Heart right ventricle (tissue), 16 donors: ENCODE measurements around the gene REEP1. TPM values are rescaled to one million over a fixed set of nuclear protein-coding genes. Genes with fewer than 3 reads are reported as not detected.
A peak's percentile ranks its signal among the peaks of the same experiment; 100 is the strongest.
"Not testable (repeated sequence)": the region's sequence is repeated elsewhere in the genome, so short reads cannot be mapped to it uniquely, and the experiment has no call there.

Experiments used
- ATAC-seq, 8 donors: fragments of 200-7000 bp; cut with Tn5 transposase; one replicate each; pipeline ENCODE4 v1.9.1; 2020; ENCODE audit warnings: mild to moderate bottlenecking in 8 of 8, moderate library complexity in 8 of 8, moderate number of reproducible peaks in 1 of 8
- DNase-seq, 2 donors: peaks; one replicate each; pipeline ENCODE4 v3.0.0-alpha.2; 2020
- H3K27ac ChIP-seq, 10 donors: fragments of 200-600 bp; sonication (generic) in 2 of 10; one replicate each; pipeline versions ENCODE4 v1.5.0 to v1.8.0; 2020 to 2022; ENCODE audit warnings: mild to moderate bottlenecking in 3 of 10
- H3K27me3 ChIP-seq, 7 donors: fragments of 200-600 bp; one replicate each; pipeline ENCODE4 v1.8.0; 2021 to 2022; ENCODE audit warnings: mild to moderate bottlenecking in 2 of 7
- H3K36me3 ChIP-seq, 9 donors: fragments of 200-600 bp; sonication (generic) in 1 of 9; one replicate each; pipeline versions ENCODE4 v1.5.0 to v1.8.0; 2020 to 2022; ENCODE audit warnings: mild to moderate bottlenecking in 2 of 9
- H3K4me1 ChIP-seq, 9 donors: fragments of 200-600 bp; sonication (generic) in 1 of 9; one replicate each; pipeline versions ENCODE4 v1.5.0 to v1.8.0; 2020 to 2022; ENCODE audit warnings: mild to moderate bottlenecking in 4 of 9
- H3K4me3 ChIP-seq, 10 donors: fragments of 200-600 bp; sonication (generic) in 2 of 10; one replicate each; pipeline versions ENCODE4 v1.5.0 to v1.8.0; 2020 to 2022; ENCODE audit warnings: mild to moderate bottlenecking in 7 of 10, moderate library complexity in 2 of 10
- H3K9me3 ChIP-seq, 11 donors: fragments of 200-600 bp in 10 of 11; sonication (generic) in 2 of 11; one replicate each; pipeline versions ENCODE4 v1.5.0 to v1.8.0; 2013 to 2022; ENCODE audit warnings: mild to moderate bottlenecking in 2 of 11, control low read depth in 1 of 11, moderate library complexity in 1 of 11
- CTCF ChIP-seq, 9 donors: fragments of 200-600 bp; sonication (generic) in 2 of 9; IDR thresholded peaks; one replicate each; pipeline versions ENCODE4 v1.5.0 to v1.8.0; 2021 to 2022; ENCODE audit warnings: antibody characterized with exemption in 9 of 9, mild to moderate bottlenecking in 5 of 9, moderate library complexity in 1 of 9
- WGBS, 2 donors: extraction: QIAGEN DNeasy Blood & Tissue Kit; methylation state at CpG; one replicate each; pipeline ENCODE4 v1.1.7; 2013; ENCODE audit warnings: inconsistent platforms in 1 of 2; 5-methylcytosine and 5-hydroxymethylcytosine counted together
- intact Hi-C, 10 donors: fragments of 100-400 bp; cut with DNase I; formaldehyde crosslinking; loops; one replicate each; pipeline versions ENCODE4 v1.11.1 to v1.14.2; 2022
- polyA plus RNA-seq, 2 donors: library from polyadenylated mRNA; stranded (reverse); fragments of 200-250 nt; gene quantifications; one replicate each; pipeline ENCODE4 v1.2.3, GENCODE V29; 2013
- total RNA-seq, 10 donors: library from RNA; stranded (reverse); fragmentation: NEBNext Ultra II Directional in 3 of 10; extraction: Animal tissue kit (Norgen Biotek cat#: 25700) in 3 of 10; gene quantifications; one replicate each; pipeline versions ENCODE4 v1.2.1 to v1.2.4, GENCODE V29; 2021 to 2023
- donor health status: Arrhythmogenic right ventricular cardiomyopathy.
- donor health status: ischemic (EF 13 %, LVEDD 7.1; RV severe dilation, severe dysfunction).
- donor health status: healthy with polysubstance abuse.
- donor health status: DM: no; HTN: yes; CAD: no.
- donor health status: DM: no; HTN: no; CAD: no.
- donor health status: ischemic (EF 25% LVEDD 6.9; RV normal size, moderate dysfunction).
- donor health status: ischemic (EF 25% LVEDD 5.7; RV mildly dilated, moderate dysfunction).
- donor health status: healthy.
- donor health status: DM: yes; HTN: yes; CAD: no.
- donor health status: Ischemic cardiomyopathy.
- donor health status: ischemic (EF 35%, LVEDD 5.7; RV mildly dilated, moderate dysfunction).
- donor health status: nonischemic (EF 11% LVEDD 7.7; RV severe dilation, severe dysfunction).
- donor health status: DM: yes; HTN: yes; CAD: no.
- donor health status: PGD.
- donor health status: ischemic (EF 29% LVEDD 5.4; RV normal size, mild dysfunction).
- donor health status: nonischemic (EF 23%, LVEDD 6.1; RV moderate dilation, normal function).

The REEP1 gene
- total and polyA plus RNA-seq, 12 donors, result 15.2 to 30.5 (median 25.6) TPM

DNA sequence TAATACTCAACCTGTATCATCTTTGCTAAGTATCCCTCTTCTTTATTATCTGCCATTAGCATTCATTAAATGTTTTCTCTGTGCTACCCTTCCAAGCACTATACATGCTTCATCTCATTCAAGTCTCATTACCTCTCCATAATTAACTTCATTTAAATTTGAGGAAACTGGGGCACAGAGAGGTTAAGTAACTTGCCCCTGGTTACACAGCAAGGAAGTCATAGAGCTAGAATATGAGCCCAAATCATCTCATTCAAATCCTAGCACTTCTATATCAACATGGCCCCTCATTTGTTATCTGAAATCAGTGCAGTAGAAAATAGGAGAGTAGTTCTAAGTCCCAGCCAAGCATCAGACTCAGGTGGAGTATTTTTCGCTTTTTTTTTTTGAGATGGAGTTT is 133.8 kb downstream of the REEP1 start:
- 90 to 94% methylated on average over 1 of the region's 1 CpG for WGBS, 2 donors
- Histone ChIP-seq H3K36me3 (peaks cover 0 to 37% (median 28%) of the 10 kb centered on the region in 9 donors), H3K4me1 (peaks cover 0 to 59% (median 37%) of the 10 kb centered on the region in 9 donors), H3K27me3 (no peaks in the 10 kb centered on the region), H3K4me3 (no peak overlapping the region), H3K9me3 (no peaks in the 10 kb centered on the region), H3K27ac (peak overlapping the region in 2 of 10 donors; percentile 15 to 57)
- ATAC-seq (no peak), DNase-seq (no peak)
- TF ChIP-seq CTCF (IDR thresholded peaks at IDR 0.05), result no peak
- intact Hi-C loops, result no loop called here

GRCh38 chr2:86202702-86203101 is 134.7 kb downstream of the REEP1 start:
- 49 to 66% methylated on average over 9 of the region's 9 CpGs for WGBS, 2 donors
- Histone ChIP-seq H3K36me3 (peaks cover 0 to 28% (median 19%) of the 10 kb centered on the region in 9 donors), H3K27me3 (no peaks in the 10 kb centered on the region), H3K4me3 (no peak overlapping the region), H3K27ac (peak overlapping the region in 9 of 10 donors; percentile 16 to 66 (median 39)), H3K9me3 (no peaks in the 10 kb centered on the region), H3K4me1 (peaks cover 0 to 59% (median 38%) of the 10 kb centered on the region in 9 donors)
- peak in 5 of 8 donors; percentile 20 to 30 (median 25) for ATAC-seq
- TF ChIP-seq CTCF (IDR thresholded peaks at IDR 0.05), result no peak
- intact Hi-C loops, result no loop called here
- no peak for DNase-seq

- TF ChIP-seq CTCF (IDR thresholded peaks at IDR 0.05), result no peak
- intact Hi-C loops, result no loop called here
- Histone ChIP-seq H3K36me3 (peaks cover 0 to 24% (median 15%) of the 10 kb centered on the region in 9 donors), H3K27ac (peak overlapping the region in 9 of 10 donors; percentile 16 to 66 (median 39)), H3K9me3 (no peaks in the 10 kb centered on the region), H3K27me3 (no peaks in the 10 kb centered on the region), H3K4me1 (peaks cover 0 to 59% (median 38%) of the 10 kb centered on the region in 9 donors), H3K4me3 (no peak overlapping the region)
- ATAC-seq (no peak), DNase-seq (no peak)
- 70% methylated on average over 2 of the region's 2 CpGs for WGBS, 2 donors
Observed at GRCh38 chr2:86202336-86202692, 135.1 kb downstream of the REEP1 start.

- Histone ChIP-seq H3K36me3 (peaks cover 0 to 19% (median 11%) of the 10 kb centered on the region in 9 donors), H3K27me3 (no peaks in the 10 kb centered on the region), H3K4me3 (no peak overlapping the region), H3K27ac (peak overlapping the region in 9 of 10 donors; percentile 16 to 66 (median 39)), H3K4me1 (peaks cover 0 to 59% (median 40%) of the 10 kb centered on the region in 9 donors), H3K9me3 (no peaks in the 10 kb centered on the region)
- peak in 4 of 9 donors; percentile 17 to 37 (median 27) for TF ChIP-seq CTCF (IDR thresholded peaks at IDR 0.05)
- intact Hi-C loops, result no loop called here
- ATAC-seq (peak in 1 of 8 donors; percentile 22), DNase-seq (no peak)
- 48 to 52% methylated on average over 8 of the region's 8 CpGs for WGBS, 2 donors
Observed at GRCh38 chr2:86201671-86202335, 135.6 kb downstream of the REEP1 start.

DNA sequence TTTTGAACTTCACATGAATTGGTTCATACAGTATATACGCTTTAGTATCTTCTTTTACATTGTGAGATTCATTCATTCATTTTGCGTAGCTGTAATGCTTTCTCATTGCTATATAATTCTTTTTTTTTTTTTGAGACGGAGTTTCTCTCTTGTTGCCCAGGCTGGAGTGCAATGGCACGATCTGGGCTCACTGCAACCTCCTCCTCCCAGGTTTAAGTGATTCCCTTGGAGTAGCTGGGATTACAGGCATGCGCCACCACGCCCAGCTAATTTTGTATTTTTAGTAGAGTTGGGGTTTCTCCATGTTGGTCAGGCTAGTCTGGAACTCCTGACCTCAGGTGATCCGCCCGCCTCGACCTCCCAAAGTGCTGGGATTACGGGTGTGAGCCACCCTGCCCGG is 136.9 kb downstream of the REEP1 start:
- Histone ChIP-seq H3K4me1 (peaks cover 3 to 64% (median 53%) of the 10 kb centered on the region in 9 donors), H3K27ac (peak overlapping the region in 2 of 10 donors; percentile 92 to 97), H3K4me3 (peak overlapping the region in 8 of 10 donors; percentile 57 to 93 (median 73))
- H3K9me3 ChIP-seq, DNase-seq, ATAC-seq, H3K36me3 ChIP-seq, intact Hi-C loops, H3K27me3 ChIP-seq: not testable (repeated sequence)
- WGBS, 2 donors, result 70 to 78% methylated on average over 11 of the region's 11 CpGs
